Measurements from ENCODE around the gene NRARP. TPM values are rescaled to one million over a fixed set of nuclear protein-coding genes. Genes with fewer than 3 reads are reported as not detected.

The NRARP gene
- total and polyA plus RNA-seq, 2 of the 8 experiments (the other 6 are each of a cell fraction or from before 2014, with no cell fraction given), result 32.5 to 37.2 TPM

- no peak for TF ChIP-seq TAF1 (IDR thresholded peaks at IDR 0.05; ENCODE audit: low read depth, low read length)
Observed at GRCh38 chr9:137350696-137351584, 48.9 kb upstream of the NRARP start (continued).
